ENCODE data around the gene NID2. TPM values are rescaled to one million over a fixed set of nuclear protein-coding genes. Genes with fewer than 3 reads are reported as not detected.

The NID2 gene
- total RNA-seq, 1 donor from 2014 or later, result 24.7 TPM

- no peak for DNase-seq (ENCODE audit: low spot score)
- no peaks in the 10 kb centered on the region for H3K9me3 Mint-ChIP-seq
- Histone ChIP-seq H3K27ac (no peak overlapping the region), H3K9ac (no peak overlapping the region), H3K4me3 (no peak overlapping the region), H3F3A (ENCODE audit: low read depth) (no peaks in the 10 kb centered on the region), H3K27me3 (no peaks in the 10 kb centered on the region), H3K4me2 (no peak overlapping the region), H3K9me3 (ENCODE audit: low read depth) (no peaks in the 10 kb centered on the region), H3K36me3 (no peaks in the 10 kb centered on the region), H3K79me2 (ENCODE audit: low read depth) (no peaks in the 10 kb centered on the region), H4K20me1 (ENCODE audit: low read depth) (no peaks in the 10 kb centered on the region), H2AFZ (replicated peaks) (no peak overlapping the region), H3K4me1 (peaks cover 7% of the 10 kb centered on the region)
- H3K36me3 Mint-ChIP-seq, result no peaks in the 10 kb centered on the region
- no peak overlapping the region for H3K4me3 Mint-ChIP-seq
- H3K27me3 Mint-ChIP-seq (ENCODE audit: insufficient read depth, low read depth), result peaks cover 5% of the 10 kb centered on the region
- H3K4me1 Mint-ChIP-seq, result no peaks in the 10 kb centered on the region
- H3K27ac Mint-ChIP-seq, result no peak overlapping the region
- TF ChIP-seq EZH2 (IDR thresholded peaks at IDR 0.05), result no peak
- TF ChIP-seq EZH2phosphoT487 (IDR thresholded peaks at IDR 0.05), result no peak
- TF ChIP-seq CTCF (IDR thresholded peaks at IDR 0.05), result no peak
Observed at GRCh38 chr14:51972566-51972965, 96.3 kb downstream of the NID2 start.

- Mint-ChIP-seq H3K9me3 (no peaks in the 10 kb centered on the region), H3K27ac (no peak overlapping the region), H3K4me3 (no peak overlapping the region), H3K27me3 (ENCODE audit: insufficient read depth, low read depth) (peaks cover 5% of the 10 kb centered on the region), H3K4me1 (no peaks in the 10 kb centered on the region), H3K36me3 (peaks cover 5% of the 10 kb centered on the region)
- Histone ChIP-seq H3K4me2 (no peak overlapping the region), H3K4me3 (no peak overlapping the region), H3F3A (ENCODE audit: low read depth) (no peaks in the 10 kb centered on the region), H3K27me3 (no peaks in the 10 kb centered on the region), H3K9ac (no peak overlapping the region), H3K27ac (no peak overlapping the region), H3K4me1 (peaks cover 1% of the 10 kb centered on the region), H3K9me3 (ENCODE audit: low read depth) (no peaks in the 10 kb centered on the region), H4K20me1 (ENCODE audit: low read depth) (no peaks in the 10 kb centered on the region), H2AFZ (replicated peaks) (no peak overlapping the region), H3K36me3 (no peaks in the 10 kb centered on the region), H3K79me2 (ENCODE audit: low read depth) (no peaks in the 10 kb centered on the region)
- no peak for DNase-seq (ENCODE audit: low spot score)
- TF ChIP-seq CTCF (IDR thresholded peaks at IDR 0.05), result no peak
- no peak for TF ChIP-seq EZH2 (IDR thresholded peaks at IDR 0.05)
- TF ChIP-seq EZH2phosphoT487 (IDR thresholded peaks at IDR 0.05), result no peak
Observed at GRCh38 chr14:51969852-51970540, 98.9 kb downstream of the NID2 start.

- Histone ChIP-seq H4K20me1 (ENCODE audit: low read depth) (no peaks in the 10 kb centered on the region), H3K4me1 (no peaks in the 10 kb centered on the region), H3K9ac (no peak overlapping the region), H3K27ac (no peak overlapping the region), H3K79me2 (ENCODE audit: low read depth) (no peaks in the 10 kb centered on the region), H3K36me3 (no peaks in the 10 kb centered on the region), H2AFZ (replicated peaks) (no peak overlapping the region), H3K27me3 (no peaks in the 10 kb centered on the region), H3F3A (ENCODE audit: low read depth) (no peaks in the 10 kb centered on the region), H3K4me3 (no peak overlapping the region), H3K4me2 (no peak overlapping the region), H3K9me3 (ENCODE audit: low read depth) (no peaks in the 10 kb centered on the region)
- Mint-ChIP-seq H3K27ac (no peak overlapping the region), H3K4me1 (no peaks in the 10 kb centered on the region), H3K9me3 (no peaks in the 10 kb centered on the region), H3K36me3 (peaks cover 7% of the 10 kb centered on the region), H3K4me3 (no peak overlapping the region), H3K27me3 (ENCODE audit: insufficient read depth, low read depth) (peaks cover 3% of the 10 kb centered on the region)
- DNase-seq (ENCODE audit: low spot score), result no peak
- TF ChIP-seq EZH2phosphoT487 (IDR thresholded peaks at IDR 0.05) (no peak), EZH2 (IDR thresholded peaks at IDR 0.05) (no peak), CTCF (IDR thresholded peaks at IDR 0.05) (no peak)
Observed at GRCh38 chr14:51967521-51967920, 101.3 kb downstream of the NID2 start.
